ENCODE data around the gene DISC1. TPM values are rescaled to one million over a fixed set of nuclear protein-coding genes. Genes with fewer than 3 reads are reported as not detected.

DISC1 gene
- total RNA-seq, 1 experiment from 2014 or later = 1.8 TPM

DNA sequence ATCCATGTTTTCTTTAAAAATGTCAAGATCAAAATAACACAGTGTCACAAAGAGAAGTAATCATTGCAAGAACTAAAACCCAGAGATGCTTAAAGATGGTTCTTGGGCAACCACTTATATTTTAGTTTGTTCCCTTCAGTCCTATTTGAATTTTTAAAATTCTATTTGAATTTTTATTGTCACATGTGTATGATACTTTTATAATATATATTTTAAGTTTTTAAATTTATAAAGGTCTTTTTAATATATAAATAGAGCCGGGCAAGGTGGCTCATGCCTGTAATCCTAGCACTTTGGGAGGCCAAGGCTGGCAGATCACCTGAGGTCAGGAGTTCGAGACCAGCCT lies 22.3 kb upstream of the DISC1 start:
- BruUV-seq (replicated peaks) = no TSS peak
- no peak for DNase-seq (ENCODE audit: low spot score)
- H3K9me3 ChIP-seq (ENCODE audit: low read depth, low read length, poor library complexity, severe bottlenecking) = peaks cover 4% of the 10 kb centered on the region
- TF ChIP-seq, protein P1, sequence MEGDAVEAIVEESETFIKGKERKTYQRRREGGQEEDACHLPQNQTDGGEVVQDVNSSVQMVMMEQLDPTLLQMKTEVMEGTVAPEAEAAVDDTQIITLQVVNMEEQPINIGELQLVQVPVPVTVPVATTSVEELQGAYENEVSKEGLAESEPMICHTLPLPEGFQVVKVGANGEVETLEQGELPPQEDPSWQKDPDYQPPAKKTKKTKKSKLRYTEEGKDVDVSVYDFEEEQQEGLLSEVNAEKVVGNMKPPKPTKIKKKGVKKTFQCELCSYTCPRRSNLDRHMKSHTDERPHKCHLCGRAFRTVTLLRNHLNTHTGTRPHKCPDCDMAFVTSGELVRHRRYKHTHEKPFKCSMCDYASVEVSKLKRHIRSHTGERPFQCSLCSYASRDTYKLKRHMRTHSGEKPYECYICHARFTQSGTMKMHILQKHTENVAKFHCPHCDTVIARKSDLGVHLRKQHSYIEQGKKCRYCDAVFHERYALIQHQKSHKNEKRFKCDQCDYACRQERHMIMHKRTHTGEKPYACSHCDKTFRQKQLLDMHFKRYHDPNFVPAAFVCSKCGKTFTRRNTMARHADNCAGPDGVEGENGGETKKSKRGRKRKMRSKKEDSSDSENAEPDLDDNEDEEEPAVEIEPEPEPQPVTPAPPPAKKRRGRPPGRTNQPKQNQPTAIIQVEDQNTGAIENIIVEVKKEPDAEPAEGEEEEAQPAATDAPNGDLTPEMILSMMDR (conservative IDR thresholded peaks at IDR 0.05; ENCODE audit: low read depth, low read length) = no peak
- no peak for TF ChIP-seq EZH2 (IDR thresholded peaks at IDR 0.05; ENCODE audit: borderline replicate concordance, low read depth, low read length, poor library complexity, severe bottlenecking)
- no peaks in the 10 kb centered on the region for H3K27me3 ChIP-seq (replicated peaks; ENCODE audit: insufficient read depth, low read depth, low read length, poor library complexity)
- intact Hi-C loops (cut with micrococcal nuclease; ENCODE audit: unreplicated experiment) = loop anchor here (5.0 to 10.0 kb wide), 4 partner anchors 182 to 807 kb away; partner anchors contain the start of genes EGLN1 and GNPAT
- H3K4me3 ChIP-seq (ENCODE audit: low read depth, low read length, poor library complexity, severe bottlenecking) = peak overlapping the region; percentile 45
- H3K27ac ChIP-seq (ENCODE audit: low read depth, low read length, poor library complexity, severe bottlenecking) = no peak overlapping the region
- H3K36me3 ChIP-seq (ENCODE audit: insufficient read depth, low read length, poor library complexity, severe bottlenecking) = no peaks in the 10 kb centered on the region
- POLR2A ChIA-PET (ENCODE audit: low non-redundant PET) = no interaction called here
- no peaks in the 10 kb centered on the region for H3K4me1 ChIP-seq (ENCODE audit: insufficient read depth, low read length, poor library complexity, severe bottlenecking)
- CTCF ChIA-PET = interaction anchor here (0.6 kb wide), 1 partner anchor 247 kb away, joined by 4 read pairs; no protein-coding TSS in a partner anchor

DNA sequence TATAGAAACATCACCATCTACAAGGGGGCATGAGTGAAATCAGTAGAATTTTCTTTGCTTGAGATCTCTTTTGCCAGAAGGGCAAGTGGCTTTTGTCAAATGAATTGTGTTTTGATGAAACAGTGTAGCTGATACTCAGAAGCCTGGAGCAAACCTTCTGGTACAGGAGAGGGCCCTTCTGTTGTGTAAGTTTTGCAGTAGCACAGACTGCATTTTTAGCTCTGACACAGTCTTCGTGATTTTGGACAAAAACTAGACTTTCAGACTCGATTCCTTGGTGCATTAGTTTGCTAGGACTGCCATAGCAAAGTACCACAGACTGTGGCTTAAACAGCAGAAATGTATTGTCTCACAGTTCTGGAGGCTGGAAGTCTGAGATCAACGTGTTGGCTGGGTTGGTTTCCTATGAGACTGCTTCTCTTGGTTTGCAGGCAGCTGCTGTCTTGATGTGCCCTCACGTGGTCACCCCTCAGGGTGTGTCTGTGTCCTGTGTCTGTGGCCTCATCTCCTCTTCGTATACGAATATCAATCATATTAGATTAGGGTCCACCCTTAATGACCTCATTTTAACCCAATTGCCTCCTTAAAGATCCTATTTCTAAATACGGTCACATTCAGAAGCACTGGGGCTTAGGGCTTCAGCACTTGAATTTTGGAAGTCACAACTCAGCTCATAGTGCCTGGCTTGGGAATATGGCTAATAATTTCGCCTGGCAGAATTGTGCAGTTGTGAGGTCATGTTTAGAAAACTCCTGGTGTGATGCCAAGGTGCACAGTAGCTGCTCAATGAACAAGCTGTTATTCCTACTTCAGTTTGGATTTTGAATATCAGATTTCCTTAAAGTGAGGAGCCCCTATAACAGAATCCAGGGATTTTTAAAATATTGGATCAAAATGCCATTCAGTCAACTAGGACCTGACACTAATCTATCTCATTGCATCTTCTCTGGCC lies 21.2 kb upstream of the DISC1 start:
- H3K27me3 ChIP-seq (replicated peaks; ENCODE audit: insufficient read depth, low read depth, low read length, poor library complexity) = peaks cover 1% of the 10 kb centered on the region
- no peak for DNase-seq (ENCODE audit: low spot score)
- H3K9me3 ChIP-seq (ENCODE audit: low read depth, low read length, poor library complexity, severe bottlenecking) = peaks cover 4% of the 10 kb centered on the region
- POLR2A ChIA-PET (ENCODE audit: low non-redundant PET) = no interaction called here
- no peak for TF ChIP-seq EZH2 (IDR thresholded peaks at IDR 0.05; ENCODE audit: borderline replicate concordance, low read depth, low read length, poor library complexity, severe bottlenecking)
- TF ChIP-seq, protein P1 (conservative IDR thresholded peaks at IDR 0.05; ENCODE audit: low read depth, low read length) = no peak
- no peaks in the 10 kb centered on the region for H3K36me3 ChIP-seq (ENCODE audit: insufficient read depth, low read length, poor library complexity, severe bottlenecking)
- no peak overlapping the region for H3K27ac ChIP-seq (ENCODE audit: low read depth, low read length, poor library complexity, severe bottlenecking)
- H3K4me1 ChIP-seq (ENCODE audit: insufficient read depth, low read length, poor library complexity, severe bottlenecking) = no peaks in the 10 kb centered on the region
- intact Hi-C loops (cut with micrococcal nuclease; ENCODE audit: unreplicated experiment) = loop anchor here (10.0 kb wide), 2 partner anchors 361 to 691 kb away; partner anchors contain the start of gene GNPAT
- CTCF ChIA-PET = no interaction called here
- no peak overlapping the region for H3K4me3 ChIP-seq (ENCODE audit: low read depth, low read length, poor library complexity, severe bottlenecking)
- BruUV-seq (replicated peaks) = no TSS peak

DNA sequence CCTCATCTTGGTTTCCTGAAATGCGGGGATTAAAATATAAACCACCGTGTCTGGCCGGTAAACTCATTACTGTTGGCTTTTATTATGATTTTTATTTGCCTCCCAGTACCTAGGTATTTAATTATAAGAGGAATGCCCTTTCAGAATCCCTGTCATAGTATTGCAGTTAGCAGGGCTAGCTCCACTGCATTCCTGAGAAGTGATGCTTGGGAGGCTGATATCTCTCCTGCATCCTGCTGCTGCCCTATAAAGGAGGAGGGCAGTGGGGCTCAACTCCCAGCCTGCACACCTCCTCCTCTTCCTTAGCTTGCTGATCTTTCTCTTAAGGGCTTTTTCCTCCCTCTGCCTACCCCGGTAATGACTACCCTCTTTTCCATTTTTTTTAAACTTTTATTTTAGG lies 19.9 kb upstream of the DISC1 start:
- CTCF ChIA-PET = no interaction called here
- Histone ChIP-seq H3K4me3 (ENCODE audit: low read depth, low read length, poor library complexity, severe bottlenecking) (no peak overlapping the region), H3K27me3 (replicated peaks; ENCODE audit: insufficient read depth, low read depth, low read length, poor library complexity) (peaks cover 9% of the 10 kb centered on the region), H3K36me3 (ENCODE audit: insufficient read depth, low read length, poor library complexity, severe bottlenecking) (no peaks in the 10 kb centered on the region), H3K4me1 (ENCODE audit: insufficient read depth, low read length, poor library complexity, severe bottlenecking) (no peaks in the 10 kb centered on the region), H3K9me3 (ENCODE audit: low read depth, low read length, poor library complexity, severe bottlenecking) (peaks cover 4% of the 10 kb centered on the region), H3K27ac (ENCODE audit: low read depth, low read length, poor library complexity, severe bottlenecking) (no peak overlapping the region)
- POLR2A ChIA-PET (ENCODE audit: low non-redundant PET) = no interaction called here
- no TSS peak for BruUV-seq (replicated peaks)
- TF ChIP-seq EZH2 (IDR thresholded peaks at IDR 0.05; ENCODE audit: borderline replicate concordance, low read depth, low read length, poor library complexity, severe bottlenecking) = no peak
- TF ChIP-seq, protein P1 (conservative IDR thresholded peaks at IDR 0.05; ENCODE audit: low read depth, low read length) = no peak
- intact Hi-C loops (cut with micrococcal nuclease; ENCODE audit: unreplicated experiment) = loop anchor here (10.0 kb wide), 2 partner anchors 362 to 692 kb away; partner anchors contain the start of gene GNPAT
- no peak for DNase-seq (ENCODE audit: low spot score)
